MCF 10A (cell line): ENCODE data around the gene PARP12. TPM values are rescaled to one million over a fixed set of nuclear protein-coding genes. Genes with fewer than 3 reads are reported as not detected.

Source experiments
- BruUV-seq: library from RNA; stranded (reverse); fragments of 400-500 nt; replicated peaks from 2 replicates; lab custom pipeline; 2021; lab: Mats Ljungman, UMichigan
- CTCF ChIA-PET: fragments of 300-600 bp; sonication (Branson Sonifier 250); formaldehyde crosslinking; extraction: SDS; loops from one replicate; lab custom pipeline; 2021; ENCODE audit warnings: antibody characterized with exemption, inconsistent platforms; lab: Yijun Ruan, JAX
- POLR2A ChIA-PET: fragments of 300-600, 350-650 bp; sonication (Branson Sonifier 250); formaldehyde crosslinking; extraction: SDS; loops from one replicate; lab custom pipeline; 2020; ENCODE audit warnings: antibody characterized with exemption, inconsistent platforms; lab: Yijun Ruan, JAX
- DNase-seq: peaks from one replicate; pipeline ENCODE4 v3.0.0-alpha.2; 2018; ENCODE audit not compliant: unreplicated experiment
- H3K27ac Mint-ChIP-seq: one replicate; pipeline ENCODE4 v1.8.0; 2022; ENCODE audit warnings: mild to moderate bottlenecking, low read depth, mixed read lengths; ENCODE audit not compliant: unreplicated experiment
- H3K27me3 Mint-ChIP-seq: one replicate; pipeline ENCODE4 v1.8.0; 2022; ENCODE audit warnings: mixed read lengths; ENCODE audit not compliant: insufficient read depth, unreplicated experiment
- H3K36me3 Mint-ChIP-seq: one replicate; pipeline ENCODE4 v1.8.0; 2022; ENCODE audit warnings: mild to moderate bottlenecking, moderate library complexity, mixed read lengths; ENCODE audit not compliant: insufficient read depth, unreplicated experiment
- H3K4me1 Mint-ChIP-seq: one replicate; pipeline ENCODE4 v1.8.0; 2022; ENCODE audit warnings: mixed read lengths; ENCODE audit not compliant: insufficient read depth, unreplicated experiment
- H3K4me3 Mint-ChIP-seq: one replicate; pipeline ENCODE4 v1.8.0; 2022; ENCODE audit warnings: mild to moderate bottlenecking, moderate library complexity, mixed read lengths; ENCODE audit not compliant: unreplicated experiment
- H3K9me3 Mint-ChIP-seq: one replicate; pipeline ENCODE4 v1.8.0; 2022; ENCODE audit warnings: mixed read lengths; ENCODE audit not compliant: unreplicated experiment
- intact Hi-C: fragments of 100-400 bp; cut with micrococcal nuclease; formaldehyde crosslinking; loops from 2 replicates; pipeline ENCODE4 v1.14.1; 2022
- total RNA-seq: library from RNA; stranded (reverse); gene quantifications from 2 replicates; pipeline ENCODE4 v1.2.3, GENCODE V29; 2022
- TF ChIP-seq, protein P1 (sequence below): fragments of 200-600 bp; IDR thresholded peaks from one replicate; pipeline ENCODE4 v1.8.0; 2022; ENCODE audit warnings: antibody characterized with exemption, mild to moderate bottlenecking; ENCODE audit not compliant: unreplicated experiment

PARP12 gene
- total RNA-seq, 1 experiment from 2014 or later, result 35.0 TPM

DNA sequence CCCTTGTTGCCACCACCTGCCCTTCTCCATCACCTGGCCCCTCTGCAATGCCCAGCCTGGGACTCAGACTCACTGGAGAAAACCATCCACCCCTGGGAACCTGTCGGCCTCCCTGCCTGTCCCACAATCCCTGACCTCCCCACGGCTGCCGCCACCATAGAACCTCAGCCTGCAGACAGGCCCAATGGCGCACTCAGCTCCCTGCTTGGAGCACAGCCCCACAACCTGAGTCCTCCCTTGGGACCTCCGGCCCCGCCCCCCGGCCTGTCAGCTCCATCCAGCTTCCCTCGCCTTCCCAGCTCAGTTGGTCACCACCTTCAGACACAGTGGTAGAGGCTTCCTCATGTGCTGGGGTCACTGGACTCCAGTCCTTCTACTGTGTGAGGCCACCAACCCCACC is 41.1 kb downstream of the PARP12 start:
- POLR2A ChIA-PET, result no interaction called here
- no peak overlapping the region for H3K4me3 Mint-ChIP-seq
- TF ChIP-seq, protein P1, sequence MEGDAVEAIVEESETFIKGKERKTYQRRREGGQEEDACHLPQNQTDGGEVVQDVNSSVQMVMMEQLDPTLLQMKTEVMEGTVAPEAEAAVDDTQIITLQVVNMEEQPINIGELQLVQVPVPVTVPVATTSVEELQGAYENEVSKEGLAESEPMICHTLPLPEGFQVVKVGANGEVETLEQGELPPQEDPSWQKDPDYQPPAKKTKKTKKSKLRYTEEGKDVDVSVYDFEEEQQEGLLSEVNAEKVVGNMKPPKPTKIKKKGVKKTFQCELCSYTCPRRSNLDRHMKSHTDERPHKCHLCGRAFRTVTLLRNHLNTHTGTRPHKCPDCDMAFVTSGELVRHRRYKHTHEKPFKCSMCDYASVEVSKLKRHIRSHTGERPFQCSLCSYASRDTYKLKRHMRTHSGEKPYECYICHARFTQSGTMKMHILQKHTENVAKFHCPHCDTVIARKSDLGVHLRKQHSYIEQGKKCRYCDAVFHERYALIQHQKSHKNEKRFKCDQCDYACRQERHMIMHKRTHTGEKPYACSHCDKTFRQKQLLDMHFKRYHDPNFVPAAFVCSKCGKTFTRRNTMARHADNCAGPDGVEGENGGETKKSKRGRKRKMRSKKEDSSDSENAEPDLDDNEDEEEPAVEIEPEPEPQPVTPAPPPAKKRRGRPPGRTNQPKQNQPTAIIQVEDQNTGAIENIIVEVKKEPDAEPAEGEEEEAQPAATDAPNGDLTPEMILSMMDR, result no peak
- no peaks in the 10 kb centered on the region for H3K9me3 Mint-ChIP-seq
- no peak for DNase-seq
- H3K36me3 Mint-ChIP-seq, result peaks cover 31% of the 10 kb centered on the region
- intact Hi-C loops, result no loop called here
- H3K27ac Mint-ChIP-seq, result peak overlapping the region; percentile 73
- CTCF ChIA-PET, result interaction anchor here (0.7 kb wide), 1 partner anchor 371 kb away, joined by 3 read pairs; no protein-coding TSS in a partner anchor
- no peaks in the 10 kb centered on the region for H3K27me3 Mint-ChIP-seq
- H3K4me1 Mint-ChIP-seq, result no peaks in the 10 kb centered on the region
- BruUV-seq, result no TSS peak

DNA sequence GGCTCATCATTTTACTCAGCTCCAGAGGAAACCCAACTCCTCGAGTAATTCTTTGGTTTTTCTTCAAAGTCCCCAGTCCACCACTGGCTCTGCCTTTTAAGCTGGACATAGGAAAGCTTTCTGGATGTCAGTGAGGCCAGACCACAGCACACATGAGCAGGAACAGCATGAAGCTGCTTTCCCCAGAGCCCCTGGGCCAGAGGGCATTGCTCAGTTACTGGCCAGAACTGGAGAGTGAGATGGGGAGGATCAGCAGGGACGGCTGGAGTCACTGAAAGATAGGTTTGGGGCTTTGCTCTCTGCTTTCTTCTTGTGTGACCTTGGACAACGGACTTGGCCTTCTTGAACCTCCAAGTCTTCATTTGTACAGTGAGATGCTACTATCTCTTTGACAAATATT is 43.1 kb downstream of the PARP12 start:
- ChIA-PET POLR2A (interaction anchor here (0.6 kb wide), 2 partner anchors 330 to 1642 kb away, joined by 3 read pairs; no protein-coding TSS in a partner anchor), CTCF (interaction anchor here (0.6 to 3.4 kb wide), 6 partner anchors 14 to 401 kb away, joined by 3 to 12 read pairs (median 7); no protein-coding TSS in a partner anchor)
- Mint-ChIP-seq H3K4me1 (no peaks in the 10 kb centered on the region), H3K27ac (no peak overlapping the region), H3K9me3 (no peaks in the 10 kb centered on the region), H3K4me3 (no peak overlapping the region), H3K27me3 (no peaks in the 10 kb centered on the region), H3K36me3 (peaks cover 19% of the 10 kb centered on the region)
- intact Hi-C loops, result no loop called here
- TF ChIP-seq, protein P1, result no peak
- no TSS peak for BruUV-seq
- no peak for DNase-seq

DNA sequence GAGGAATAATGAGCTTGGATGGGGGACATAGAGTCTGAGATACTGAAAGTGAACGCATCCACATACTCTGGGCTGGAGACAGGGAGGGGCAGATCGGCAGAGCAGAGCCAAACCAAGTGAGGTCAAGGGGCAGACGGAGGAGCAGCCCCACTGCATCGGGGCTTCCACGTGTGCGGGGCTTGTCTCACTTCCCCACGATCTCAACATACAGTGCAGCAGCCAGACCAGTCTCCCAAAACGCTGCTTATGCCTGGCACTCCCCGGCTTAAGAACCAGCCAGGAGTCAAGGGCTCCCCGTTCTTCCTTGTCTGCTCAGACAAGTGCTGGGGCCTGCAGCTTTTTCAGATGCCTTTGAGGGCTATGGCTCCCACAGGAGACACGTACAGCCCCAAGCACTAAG is 43.6 kb downstream of the PARP12 start:
- H3K27ac Mint-ChIP-seq, result no peak overlapping the region

More for the DNA sequence above, 43.6 kb downstream of the PARP12 start:
- H3K9me3 Mint-ChIP-seq, result no peaks in the 10 kb centered on the region
- POLR2A ChIA-PET, result interaction anchor here (0.6 kb wide), 1 partner anchor 329 kb away, joined by 3 read pairs; no protein-coding TSS in a partner anchor
- TF ChIP-seq, protein P1, result no peak
- CTCF ChIA-PET, result interaction anchor here (0.6 to 3.4 kb wide), 6 partner anchors 13 to 401 kb away, joined by 3 to 12 read pairs (median 7); no protein-coding TSS in a partner anchor
- H3K27me3 Mint-ChIP-seq, result no peaks in the 10 kb centered on the region
- H3K36me3 Mint-ChIP-seq, result peaks cover 15% of the 10 kb centered on the region
- intact Hi-C loops, result no loop called here
- DNase-seq, result no peak
- no peak overlapping the region for H3K4me3 Mint-ChIP-seq
- H3K4me1 Mint-ChIP-seq, result no peaks in the 10 kb centered on the region
- no TSS peak for BruUV-seq
